ENCODE data around the gene LYSMD1.

- TF ChIP-seq, protein P1, sequence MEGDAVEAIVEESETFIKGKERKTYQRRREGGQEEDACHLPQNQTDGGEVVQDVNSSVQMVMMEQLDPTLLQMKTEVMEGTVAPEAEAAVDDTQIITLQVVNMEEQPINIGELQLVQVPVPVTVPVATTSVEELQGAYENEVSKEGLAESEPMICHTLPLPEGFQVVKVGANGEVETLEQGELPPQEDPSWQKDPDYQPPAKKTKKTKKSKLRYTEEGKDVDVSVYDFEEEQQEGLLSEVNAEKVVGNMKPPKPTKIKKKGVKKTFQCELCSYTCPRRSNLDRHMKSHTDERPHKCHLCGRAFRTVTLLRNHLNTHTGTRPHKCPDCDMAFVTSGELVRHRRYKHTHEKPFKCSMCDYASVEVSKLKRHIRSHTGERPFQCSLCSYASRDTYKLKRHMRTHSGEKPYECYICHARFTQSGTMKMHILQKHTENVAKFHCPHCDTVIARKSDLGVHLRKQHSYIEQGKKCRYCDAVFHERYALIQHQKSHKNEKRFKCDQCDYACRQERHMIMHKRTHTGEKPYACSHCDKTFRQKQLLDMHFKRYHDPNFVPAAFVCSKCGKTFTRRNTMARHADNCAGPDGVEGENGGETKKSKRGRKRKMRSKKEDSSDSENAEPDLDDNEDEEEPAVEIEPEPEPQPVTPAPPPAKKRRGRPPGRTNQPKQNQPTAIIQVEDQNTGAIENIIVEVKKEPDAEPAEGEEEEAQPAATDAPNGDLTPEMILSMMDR (optimal IDR thresholded peaks at IDR 0.05 in 1 of 3, IDR thresholded peaks at IDR 0.05 in 1 of 3, conservative IDR thresholded peaks at IDR 0.05 in 1 of 3; ENCODE audit: extremely low read depth in 1 of 3, insufficient read depth in 2 of 3, low read length in 3 of 3), result no peak
- TF ChIP-seq EZH2 (IDR thresholded peaks at IDR 0.05; ENCODE audit: low read length), result no peak
These were observed 7.4 kb downstream of the LYSMD1 start for GRCh38 chr1:151158326-151158725.
